ENCODE measurements around the gene NUP210. TPM values are rescaled to one million over a fixed set of nuclear protein-coding genes. Genes with fewer than 3 reads are reported as not detected.
A peak's percentile ranks its signal among the peaks of the same experiment; 100 is the strongest.

The NUP210 gene
- total RNA-seq, 1 donor from 2014 or later = 0.53 TPM

DNA sequence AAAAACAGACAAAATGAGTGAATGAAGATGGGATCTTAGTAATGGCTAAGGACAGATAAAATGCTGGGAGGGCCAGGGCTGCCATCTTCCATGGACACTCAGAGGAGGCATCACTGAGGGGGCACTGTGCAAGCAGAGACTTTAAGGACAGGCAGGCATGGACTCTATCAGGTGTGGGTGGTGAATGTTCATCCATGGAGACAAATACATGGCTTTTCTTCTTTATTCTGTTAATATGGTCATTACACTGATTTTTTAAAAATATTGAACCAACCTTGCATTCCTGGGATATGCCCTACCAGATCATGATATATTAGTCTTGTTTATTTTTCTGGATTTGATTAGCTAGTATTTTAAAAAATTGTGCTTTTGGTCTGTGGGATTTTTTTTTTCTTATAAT is 12.2 kb downstream of the NUP210 start:
- DNase-seq (ENCODE audit: extremely low read depth, low read depth, low spot score) = no peak

DNA sequence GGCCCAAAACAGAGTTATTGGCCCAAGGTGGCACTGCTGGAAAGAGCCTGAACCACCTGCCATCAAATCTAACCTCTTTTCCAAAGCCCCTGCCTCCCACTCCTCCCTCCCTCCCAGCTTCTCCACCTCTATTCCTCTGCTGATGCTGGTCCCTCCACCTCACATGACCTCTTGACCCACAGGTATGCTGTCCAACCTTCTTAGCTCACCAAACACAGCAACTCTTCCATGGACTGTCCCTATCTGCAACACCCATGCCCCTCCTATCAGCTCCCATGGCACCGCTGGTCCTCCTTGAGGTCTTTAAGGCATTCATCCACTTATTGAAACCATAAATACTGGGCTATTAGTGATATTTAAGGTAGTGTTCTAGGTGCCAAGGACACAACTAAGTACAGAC is 12.6 kb downstream of the NUP210 start:
- DNase-seq (ENCODE audit: extremely low read depth, low read depth, low spot score) = no peak

- no peak for DNase-seq (ENCODE audit: extremely low read depth, low read depth, low spot score)
Observed at GRCh38 chr3:13406190-13406589, 13.9 kb downstream of the NUP210 start.

GRCh38 chr3:13405614-13406013 is 14.5 kb downstream of the NUP210 start:
- DNase-seq (ENCODE audit: extremely low read depth, low read depth, low spot score) = no peak

DNA sequence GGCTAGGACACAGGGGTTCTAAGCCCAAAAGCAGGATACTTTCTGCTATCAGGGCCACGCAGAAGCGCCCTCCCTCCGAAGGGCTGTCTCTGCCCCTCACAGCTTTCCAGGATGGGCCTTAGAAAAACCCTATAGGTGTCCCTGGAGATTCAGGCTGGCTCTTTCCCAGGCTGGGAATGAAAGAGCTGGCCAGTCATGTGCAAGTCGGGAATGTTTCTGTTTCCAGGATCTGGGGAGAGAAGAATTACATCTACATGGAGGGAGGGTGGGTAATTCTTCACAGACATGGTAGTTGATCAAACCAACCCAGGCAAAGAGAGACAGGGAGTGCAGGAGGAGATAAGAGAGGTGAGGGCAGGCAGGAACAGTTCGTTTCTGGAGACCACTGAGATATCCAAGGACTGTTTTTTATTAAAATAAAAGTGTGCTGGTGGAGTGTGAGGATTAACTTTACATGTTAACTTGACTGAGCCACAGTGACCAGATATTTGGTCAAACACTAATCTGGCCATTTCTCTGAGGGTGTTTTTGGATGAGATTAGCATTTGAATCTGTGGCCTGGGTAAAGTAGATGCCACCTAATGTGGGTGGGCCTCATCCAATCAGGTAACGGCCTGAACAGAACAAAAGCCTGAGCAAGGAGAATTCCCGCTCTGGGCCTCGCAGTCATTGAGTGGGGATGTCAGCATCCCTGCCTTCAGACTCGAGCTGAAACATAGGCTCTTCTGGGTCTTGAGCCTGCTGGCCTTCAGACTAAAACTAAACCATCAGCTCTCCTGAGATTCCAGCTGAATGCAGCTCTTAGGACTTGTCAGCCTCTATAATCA is 15.3 kb downstream of the NUP210 start:
- DNase-seq (ENCODE audit: extremely low read depth, low read depth, low spot score) = no peak

GRCh38 chr3:13403847-13404246 is 16.3 kb downstream of the NUP210 start:
- no peak for DNase-seq (ENCODE audit: extremely low read depth, low read depth, low spot score)

DNA sequence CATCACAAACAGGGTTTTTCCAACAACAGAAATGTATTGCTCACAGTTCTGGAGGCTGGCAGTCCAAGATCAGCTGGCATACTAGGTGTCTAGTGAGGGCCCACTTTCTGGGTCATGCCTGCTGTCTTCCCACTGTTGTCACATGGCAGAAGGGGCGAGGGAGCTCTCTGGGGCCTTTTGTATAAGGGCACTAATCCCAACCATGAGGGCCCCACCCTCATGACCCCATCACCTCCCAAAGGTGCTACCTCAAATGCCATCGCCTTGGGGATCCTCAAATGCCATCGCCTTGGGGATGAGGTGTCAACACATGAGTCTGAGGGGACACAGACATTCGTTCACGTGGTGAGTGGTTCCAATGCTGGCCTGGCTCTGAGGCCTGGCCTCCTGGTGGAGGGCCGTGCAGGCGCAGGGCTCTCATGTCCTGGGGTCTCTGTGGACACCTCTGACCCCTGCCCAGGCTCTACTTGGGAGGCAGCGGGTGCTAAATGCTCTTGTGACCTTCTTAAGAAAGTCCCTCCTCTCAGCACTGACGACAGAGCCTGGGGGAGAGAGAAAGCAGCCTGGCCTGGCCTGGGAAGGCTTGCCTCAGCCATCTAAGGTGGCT is 16.8 kb downstream of the NUP210 start:
- DNase-seq (ENCODE audit: extremely low read depth, low read depth, low spot score) = no peak

- no peak for DNase-seq (ENCODE audit: extremely low read depth, low read depth, low spot score)
Observed at GRCh38 chr3:13401149-13401548, 19.0 kb downstream of the NUP210 start.

DNA sequence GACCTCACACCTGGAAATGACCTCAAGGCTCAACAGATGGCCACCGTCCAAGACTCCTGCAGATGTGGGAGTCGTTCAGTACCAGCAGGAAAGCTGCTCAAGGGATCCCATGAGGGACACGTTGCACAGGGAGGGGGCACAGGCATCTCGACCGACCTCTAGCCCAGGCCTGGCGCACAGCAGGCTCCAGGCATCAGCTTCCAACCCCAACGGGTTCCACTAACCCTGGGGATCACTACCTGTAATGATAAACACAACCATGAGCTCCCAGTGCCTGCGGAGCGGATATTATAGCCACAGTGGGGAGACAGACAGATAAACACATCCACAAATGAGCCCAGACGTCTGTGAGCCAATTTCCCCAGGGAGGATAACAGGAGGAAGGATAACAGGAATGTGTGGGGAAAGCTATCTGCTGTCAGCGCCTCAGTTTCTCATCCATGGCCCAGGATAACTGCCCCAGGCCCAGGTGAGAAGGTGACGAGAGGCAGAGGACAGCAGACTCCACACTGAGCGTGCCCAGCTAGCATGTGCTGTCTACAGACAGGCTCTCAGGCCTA is 19.9 kb downstream of the NUP210 start:
- no peak for DNase-seq (ENCODE audit: extremely low read depth, low read depth, low spot score)

- no peak for DNase-seq (ENCODE audit: extremely low read depth, low read depth, low spot score)
Observed at GRCh38 chr3:13399603-13400002, 20.5 kb downstream of the NUP210 start.

DNA sequence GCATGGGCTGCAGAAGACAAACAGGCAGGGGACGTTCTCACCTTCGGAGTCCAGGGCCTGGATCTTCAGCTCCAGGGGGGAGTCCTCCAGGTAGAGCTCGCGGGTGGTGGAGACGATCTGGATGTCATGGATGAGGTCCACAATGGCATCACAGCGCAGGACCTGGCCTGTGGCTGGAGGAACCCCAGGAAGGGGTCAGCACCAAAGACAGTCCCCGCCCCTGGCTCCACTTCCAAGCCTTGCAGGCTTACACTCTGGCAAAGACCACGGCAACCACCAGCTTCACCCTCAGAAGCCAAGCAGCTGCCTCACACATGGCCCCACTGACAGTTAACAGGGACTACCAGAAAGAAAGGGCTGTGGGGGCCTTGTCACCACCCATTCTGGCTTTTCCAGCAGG is 22.8 kb downstream of the NUP210 start:
- DNase-seq (ENCODE audit: extremely low read depth, low read depth, low spot score) = no peak

DNA sequence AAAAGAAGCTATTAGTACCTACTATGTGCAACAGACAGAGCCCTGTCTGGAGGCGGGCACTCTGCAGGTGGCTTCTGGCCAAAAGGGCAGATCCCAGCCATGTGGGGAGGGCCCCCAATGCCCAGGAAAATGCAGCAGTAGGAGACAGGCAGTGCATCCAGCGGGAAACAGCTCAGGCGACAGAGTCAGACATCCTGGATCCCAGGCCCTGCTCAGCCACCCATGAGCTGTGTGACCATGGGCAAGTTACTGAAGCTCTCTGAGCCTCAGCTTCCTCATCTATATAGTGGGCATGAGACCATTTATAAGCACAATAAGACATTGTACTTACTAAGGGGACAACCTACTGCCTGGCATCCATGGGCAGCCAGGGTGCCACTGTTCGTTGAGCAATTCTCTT is 25.8 kb downstream of the NUP210 start:
- no peak for DNase-seq (ENCODE audit: extremely low read depth, low read depth, low spot score)

GRCh38 chr3:13393427-13394360 is 26.4 kb downstream of the NUP210 start:
- no peak for DNase-seq (ENCODE audit: extremely low read depth, low read depth, low spot score)

GRCh38 chr3:13391308-13391707 is 28.8 kb downstream of the NUP210 start:
- no peak for DNase-seq (ENCODE audit: extremely low read depth, low read depth, low spot score)

- no peak for DNase-seq (ENCODE audit: extremely low read depth, low read depth, low spot score)
Observed at GRCh38 chr3:13389378-13389777, 30.7 kb downstream of the NUP210 start.

GRCh38 chr3:13388816-13389215 is 31.3 kb downstream of the NUP210 start:
- DNase-seq (ENCODE audit: extremely low read depth, low read depth, low spot score) = no peak

DNA sequence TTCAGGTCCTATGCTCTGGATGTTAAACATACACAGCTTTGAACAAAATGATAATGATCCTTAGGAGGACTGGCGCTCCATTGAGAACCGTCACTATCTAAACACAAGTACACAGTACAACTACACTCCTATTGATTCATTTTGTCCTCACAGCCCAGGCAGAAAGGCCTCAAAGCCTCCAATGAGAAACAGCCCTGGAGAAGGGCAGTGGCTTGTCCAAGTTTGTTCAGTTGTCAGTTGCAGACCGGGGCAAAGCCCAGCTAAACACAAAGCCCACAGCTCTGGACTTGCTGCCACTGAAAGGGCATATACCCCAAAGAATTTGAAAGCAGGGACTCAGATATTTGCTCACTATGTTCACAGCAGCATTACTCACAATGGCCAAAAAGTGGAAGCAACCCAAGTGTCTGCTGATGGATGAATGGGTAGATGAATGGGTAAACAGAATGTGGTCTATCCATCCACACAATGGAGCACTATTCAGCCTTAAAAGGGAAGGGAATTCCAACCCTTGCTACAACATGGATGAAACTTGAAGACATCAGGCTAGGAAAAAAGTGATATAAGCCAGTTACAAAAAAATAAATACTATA is 34.7 kb downstream of the NUP210 start:
- DNase-seq (ENCODE audit: extremely low read depth, low read depth, low spot score) = no peak

- DNase-seq (ENCODE audit: extremely low read depth, low read depth, low spot score) = no peak
Observed at GRCh38 chr3:13380971-13381370, 39.2 kb downstream of the NUP210 start.

DNA sequence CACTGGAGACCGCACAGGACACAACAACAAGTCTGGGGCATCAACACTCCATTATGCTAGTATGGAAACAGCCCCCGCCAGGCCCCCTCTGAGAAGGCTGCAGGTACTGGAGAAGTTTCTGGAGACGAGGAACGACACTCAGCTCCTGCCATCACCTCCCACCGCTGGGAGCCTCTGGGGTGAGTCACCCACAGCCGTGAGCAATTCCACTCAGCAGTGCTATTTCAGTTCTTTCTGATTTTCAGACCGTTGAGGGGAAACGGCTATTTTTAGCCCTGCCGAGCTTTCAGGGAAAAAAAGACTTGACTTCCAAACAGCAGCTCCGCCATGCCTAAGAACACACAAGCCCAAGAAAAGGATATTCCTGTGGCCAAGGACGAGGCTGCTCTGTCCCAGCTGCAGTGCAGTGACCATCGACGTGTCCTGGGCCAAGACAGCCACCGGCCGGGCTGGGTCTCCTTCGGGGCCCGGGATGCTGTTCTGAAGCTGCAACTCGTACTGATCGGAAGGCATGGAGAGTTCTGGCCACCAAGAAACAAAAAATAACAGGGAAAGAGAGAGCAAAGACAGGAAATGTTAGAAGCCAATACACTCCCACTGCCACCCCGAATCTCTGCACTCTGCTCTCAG is 40.8 kb downstream of the NUP210 start:
- DNase-seq (ENCODE audit: extremely low read depth, low read depth, low spot score) = peak; percentile 5

DNA sequence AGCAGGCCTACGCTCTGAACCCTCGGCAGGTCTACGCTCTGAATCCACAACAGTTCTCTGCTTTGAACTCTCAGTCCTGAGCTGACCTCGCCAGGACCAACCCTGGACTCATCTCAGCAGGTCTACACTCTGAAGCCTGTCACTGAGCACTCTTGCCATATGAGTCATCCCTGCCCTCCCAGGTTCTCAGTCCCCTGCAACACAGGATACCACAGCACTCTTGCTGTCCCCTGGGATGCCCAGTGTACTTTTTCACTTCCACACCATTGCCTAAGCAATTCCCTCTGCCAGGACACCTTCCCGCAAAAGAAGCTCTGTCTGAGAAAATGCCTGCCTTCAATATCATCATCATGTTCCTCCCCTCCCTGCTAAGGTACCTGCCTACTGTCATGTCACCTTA is 42.0 kb downstream of the NUP210 start:
- DNase-seq (ENCODE audit: extremely low read depth, low read depth, low spot score) = no peak

All from glomerular endothelial cell (primary cell).